ENCODE results near the gene MTMR2.

The MTMR2 gene

GRCh38 chr11:95888852-95889251 lies 35.1 kb downstream of the MTMR2 start:
- H2BK5ac ChIP-seq (ENCODE audit: low read length) = no peak overlapping the region
- H3K27ac ChIP-seq (replicated peaks; ENCODE audit: low read length) = no peak overlapping the region
- no peak overlapping the region for H2AFZ ChIP-seq (ENCODE audit: low read length)
- H2AK5ac ChIP-seq (ENCODE audit: low read depth, low read length) = no peak overlapping the region
- H3K14ac ChIP-seq (ENCODE audit: low read length) = no peak overlapping the region
- peaks cover 0 to 16% of the 10 kb centered on the region in 2 donors for H3K4me1 ChIP-seq (ENCODE audit: control insufficient read depth in 2 of 2, insufficient read depth in 1 of 2, low read depth in 1 of 2, low read length in 2 of 2)
- H4K8ac ChIP-seq (ENCODE audit: low read depth, low read length) = no peak overlapping the region
- no peaks in the 10 kb centered on the region for H3K27me3 ChIP-seq (ENCODE audit: control insufficient read depth in 3 of 3, insufficient read depth in 3 of 3, low read depth in 1 of 3, low read length in 3 of 3)
- no peak overlapping the region for H3K4ac ChIP-seq (ENCODE audit: low read length)
- no peak overlapping the region for H3K23ac ChIP-seq (ENCODE audit: low read depth, low read length, poor library complexity)
- H4K91ac ChIP-seq (ENCODE audit: low read depth, low read length, poor library complexity) = no peak overlapping the region
- H2BK120ac ChIP-seq (ENCODE audit: low read depth, low read length) = no peak overlapping the region
- H3K36me3 ChIP-seq (replicated peaks in 1 of 2; ENCODE audit: control insufficient read depth in 2 of 2, insufficient read depth in 2 of 2, low read length in 2 of 2) = peaks cover 1 to 34% of the 10 kb centered on the region in 2 donors
- no peak overlapping the region for H3K4me3 ChIP-seq (ENCODE audit: low read length in 2 of 2)
- H3K9me3 ChIP-seq (replicated peaks in 1 of 2; ENCODE audit: control insufficient read depth in 2 of 2, insufficient read depth in 1 of 2, low read depth in 1 of 2, low read length in 2 of 2) = peaks cover 0 to 3% of the 10 kb centered on the region in 2 donors
- H3K18ac ChIP-seq (ENCODE audit: low read length) = no peak overlapping the region
- no peak overlapping the region for H2BK15ac ChIP-seq (ENCODE audit: low read length)
- no peak overlapping the region for H2BK12ac ChIP-seq (ENCODE audit: low read length)
- DNase-seq (ENCODE audit: low spot score) = no peak
- H3K9ac ChIP-seq (ENCODE audit: low read depth, low read length, poor library complexity) = no peak overlapping the region
- H3K79me1 ChIP-seq (ENCODE audit: low read depth, low read length) = no peaks in the 10 kb centered on the region
- WGBS, 2 donors (ENCODE audit: extremely low coverage in 2 of 2, insufficient read length in 2 of 2, insufficient replicate concordance in 1 of 2) = no CpG with 5 or more reads among the region's 4 CpGs
- H3K4me2 ChIP-seq (ENCODE audit: insufficient read depth, low read length, poor library complexity, severe bottlenecking) = no peak overlapping the region

DNA sequence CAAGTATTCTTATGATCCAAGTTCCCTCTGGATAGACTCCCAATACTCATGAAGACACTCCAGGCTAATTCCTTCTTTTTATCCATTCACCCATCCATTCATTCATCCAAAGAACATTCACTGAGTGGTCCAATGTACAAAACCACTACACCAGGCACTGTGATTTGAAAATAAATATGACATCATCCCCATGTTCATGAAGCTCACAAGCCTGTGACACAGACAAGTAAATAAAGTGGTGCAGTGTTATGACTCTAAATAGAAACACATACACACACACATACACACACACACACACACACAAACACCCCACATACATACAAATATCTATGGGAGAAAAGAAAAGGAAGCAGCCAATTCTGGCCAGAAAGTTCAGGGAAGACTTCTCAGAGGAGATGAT lies 35.5 kb downstream of the MTMR2 start:
- Histone ChIP-seq H3K36me3 (replicated peaks in 1 of 2; ENCODE audit: control insufficient read depth in 2 of 2, insufficient read depth in 2 of 2, low read length in 2 of 2) (peaks cover 1 to 34% of the 10 kb centered on the region in 2 donors), H3K27me3 (ENCODE audit: control insufficient read depth in 3 of 3, insufficient read depth in 3 of 3, low read depth in 1 of 3, low read length in 3 of 3) (no peaks in the 10 kb centered on the region), H2AFZ (ENCODE audit: low read length) (no peak overlapping the region), H3K23ac (ENCODE audit: low read depth, low read length, poor library complexity) (no peak overlapping the region), H3K18ac (ENCODE audit: low read length) (no peak overlapping the region), H2BK15ac (ENCODE audit: low read length) (no peak overlapping the region), H3K4me2 (ENCODE audit: insufficient read depth, low read length, poor library complexity, severe bottlenecking) (no peak overlapping the region), H4K8ac (ENCODE audit: low read depth, low read length) (no peak overlapping the region), H2AK5ac (ENCODE audit: low read depth, low read length) (no peak overlapping the region), H3K4me3 (ENCODE audit: low read length in 2 of 2) (no peak overlapping the region), H2BK5ac (ENCODE audit: low read length) (no peak overlapping the region), H3K4ac (ENCODE audit: low read length) (no peak overlapping the region), H3K4me1 (ENCODE audit: control insufficient read depth in 2 of 2, insufficient read depth in 1 of 2, low read depth in 1 of 2, low read length in 2 of 2) (peaks cover 0 to 16% of the 10 kb centered on the region in 2 donors), H2BK12ac (ENCODE audit: low read length) (no peak overlapping the region), H3K27ac (replicated peaks; ENCODE audit: low read length) (no peak overlapping the region), H2BK120ac (ENCODE audit: low read depth, low read length) (no peak overlapping the region), H3K9me3 (replicated peaks in 1 of 2; ENCODE audit: control insufficient read depth in 2 of 2, insufficient read depth in 1 of 2, low read depth in 1 of 2, low read length in 2 of 2) (peaks cover 0 to 3% of the 10 kb centered on the region in 2 donors), H3K14ac (ENCODE audit: low read length) (no peak overlapping the region), H3K79me1 (ENCODE audit: low read depth, low read length) (no peaks in the 10 kb centered on the region), H3K9ac (ENCODE audit: low read depth, low read length, poor library complexity) (no peak overlapping the region), H4K91ac (ENCODE audit: low read depth, low read length, poor library complexity) (no peak overlapping the region)
- DNase-seq (ENCODE audit: low spot score) = no peak

DNA sequence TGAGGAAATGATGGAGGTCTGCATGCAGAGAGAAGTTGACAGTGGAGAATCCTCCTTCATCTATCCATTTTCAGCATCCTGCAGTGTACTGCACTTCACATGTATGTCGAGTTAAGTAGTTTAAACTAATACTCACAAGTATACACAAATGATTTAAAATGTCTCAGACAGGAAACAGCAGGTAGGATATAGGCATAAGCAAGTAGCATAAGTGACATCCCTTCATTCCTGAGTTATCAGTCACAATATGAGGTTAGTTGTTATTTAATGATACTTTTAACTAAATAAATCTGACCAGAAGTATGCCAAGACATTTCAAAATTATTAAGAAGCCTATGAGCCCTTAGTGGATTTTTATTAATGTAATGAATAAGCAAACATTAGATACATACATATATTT lies 37.4 kb downstream of the MTMR2 start:
- Histone ChIP-seq H4K91ac (ENCODE audit: low read depth, low read length, poor library complexity) (no peak overlapping the region), H2AFZ (ENCODE audit: low read length) (no peak overlapping the region), H3K4me3 (ENCODE audit: low read length in 2 of 2) (no peak overlapping the region), H3K9ac (ENCODE audit: low read depth, low read length, poor library complexity) (no peak overlapping the region), H2BK15ac (ENCODE audit: low read length) (no peak overlapping the region), H2BK12ac (ENCODE audit: low read length) (no peak overlapping the region), H3K4me2 (ENCODE audit: insufficient read depth, low read length, poor library complexity, severe bottlenecking) (no peak overlapping the region), H2BK5ac (ENCODE audit: low read length) (no peak overlapping the region), H3K14ac (ENCODE audit: low read length) (no peak overlapping the region), H3K27me3 (ENCODE audit: control insufficient read depth in 3 of 3, insufficient read depth in 3 of 3, low read depth in 1 of 3, low read length in 3 of 3) (no peaks in the 10 kb centered on the region), H3K27ac (replicated peaks; ENCODE audit: low read length) (no peak overlapping the region), H3K4me1 (ENCODE audit: control insufficient read depth in 2 of 2, insufficient read depth in 1 of 2, low read depth in 1 of 2, low read length in 2 of 2) (peaks cover 0 to 2% of the 10 kb centered on the region in 2 donors), H3K36me3 (replicated peaks in 1 of 2; ENCODE audit: control insufficient read depth in 2 of 2, insufficient read depth in 2 of 2, low read length in 2 of 2) (peaks cover 1 to 44% of the 10 kb centered on the region in 2 donors), H4K8ac (ENCODE audit: low read depth, low read length) (no peak overlapping the region), H3K23ac (ENCODE audit: low read depth, low read length, poor library complexity) (no peak overlapping the region), H3K79me1 (ENCODE audit: low read depth, low read length) (no peaks in the 10 kb centered on the region), H2BK120ac (ENCODE audit: low read depth, low read length) (no peak overlapping the region), H3K9me3 (replicated peaks in 1 of 2; ENCODE audit: control insufficient read depth in 2 of 2, insufficient read depth in 1 of 2, low read depth in 1 of 2, low read length in 2 of 2) (peaks cover 0 to 3% of the 10 kb centered on the region in 2 donors), H2AK5ac (ENCODE audit: low read depth, low read length) (no peak overlapping the region), H3K18ac (ENCODE audit: low read length) (no peak overlapping the region), H3K4ac (ENCODE audit: low read length) (no peak overlapping the region)
- WGBS, 2 donors (ENCODE audit: extremely low coverage in 2 of 2, insufficient read length in 2 of 2, insufficient replicate concordance in 1 of 2) = no CpG with 5 or more reads among the region's 1 CpG
- no peak for DNase-seq (ENCODE audit: low spot score)

GRCh38 chr11:95884802-95885201 lies 39.1 kb downstream of the MTMR2 start:
- H3K36me3 ChIP-seq (replicated peaks in 1 of 2; ENCODE audit: control insufficient read depth in 2 of 2, insufficient read depth in 2 of 2, low read length in 2 of 2) = peaks cover 1 to 61% of the 10 kb centered on the region in 2 donors
- H2BK120ac ChIP-seq (ENCODE audit: low read depth, low read length) = no peak overlapping the region
- H3K4me3 ChIP-seq (ENCODE audit: low read length in 2 of 2) = no peak overlapping the region
- WGBS, 2 donors (ENCODE audit: extremely low coverage in 2 of 2, insufficient read length in 2 of 2, insufficient replicate concordance in 1 of 2) = no CpG with 5 or more reads among the region's 2 CpGs
- H3K9me3 ChIP-seq (replicated peaks in 1 of 2; ENCODE audit: control insufficient read depth in 2 of 2, insufficient read depth in 1 of 2, low read depth in 1 of 2, low read length in 2 of 2) = peaks cover 0 to 3% of the 10 kb centered on the region in 2 donors
- H2BK15ac ChIP-seq (ENCODE audit: low read length) = no peak overlapping the region
- H3K18ac ChIP-seq (ENCODE audit: low read length) = no peak overlapping the region
- no peak overlapping the region for H3K4me2 ChIP-seq (ENCODE audit: insufficient read depth, low read length, poor library complexity, severe bottlenecking)
- DNase-seq (ENCODE audit: low spot score) = no peak
- H3K23ac ChIP-seq (ENCODE audit: low read depth, low read length, poor library complexity) = no peak overlapping the region
- no peak overlapping the region for H3K4ac ChIP-seq (ENCODE audit: low read length)
- no peak overlapping the region for H2BK5ac ChIP-seq (ENCODE audit: low read length)
- no peaks in the 10 kb centered on the region for H3K27me3 ChIP-seq (ENCODE audit: control insufficient read depth in 3 of 3, insufficient read depth in 3 of 3, low read depth in 1 of 3, low read length in 3 of 3)
- H3K79me1 ChIP-seq (ENCODE audit: low read depth, low read length) = no peaks in the 10 kb centered on the region
- H2AFZ ChIP-seq (ENCODE audit: low read length) = no peak overlapping the region
- no peak overlapping the region for H3K9ac ChIP-seq (ENCODE audit: low read depth, low read length, poor library complexity)
- no peak overlapping the region for H4K91ac ChIP-seq (ENCODE audit: low read depth, low read length, poor library complexity)
- H3K4me1 ChIP-seq (ENCODE audit: control insufficient read depth in 2 of 2, insufficient read depth in 1 of 2, low read depth in 1 of 2, low read length in 2 of 2) = no peaks in the 10 kb centered on the region
- H2BK12ac ChIP-seq (ENCODE audit: low read length) = no peak overlapping the region
- H4K8ac ChIP-seq (ENCODE audit: low read depth, low read length) = no peak overlapping the region
- no peak overlapping the region for H3K27ac ChIP-seq (replicated peaks; ENCODE audit: low read length)
- no peak overlapping the region for H3K14ac ChIP-seq (ENCODE audit: low read length)
- H2AK5ac ChIP-seq (ENCODE audit: low read depth, low read length) = no peak overlapping the region
